Dendritic cell treated with granulocyte-macrophage colony-stimulating factor and Interleukin-4, amounts not matched to agents 40 ng/mL and 50 ng/mL, for 4 days (primary cell): ENCODE data around the gene GALNT5.

Source experiments
- H3K27ac Mint-ChIP-seq: one replicate; pipeline ENCODE4 v1.8.0; 2022; ENCODE audit warnings: mild to moderate bottlenecking, mixed read lengths
- H3K27me3 Mint-ChIP-seq: one replicate; pipeline ENCODE4 v1.8.0; 2022; ENCODE audit warnings: mild to moderate bottlenecking, mixed read lengths
- H3K36me3 Mint-ChIP-seq: one replicate; pipeline ENCODE4 v1.8.0; 2022; ENCODE audit warnings: low read depth, mixed read lengths
- H3K4me1 Mint-ChIP-seq: one replicate; pipeline ENCODE4 v1.8.0; 2022; ENCODE audit warnings: low read depth, mixed read lengths
- H3K4me3 Mint-ChIP-seq: one replicate; pipeline ENCODE4 v1.8.0; 2022; ENCODE audit warnings: mild to moderate bottlenecking, moderate library complexity, mixed read lengths
- H3K9me3 Mint-ChIP-seq: one replicate; pipeline ENCODE4 v1.8.0; 2022; ENCODE audit warnings: mixed read lengths
- intact Hi-C: fragments of 100-400 bp; cut with micrococcal nuclease; formaldehyde crosslinking; loops from one replicate; pipeline ENCODE4 v1.15.0; 2022

The GALNT5 gene

GRCh38 chr2:157315901-157316300, 58.4 kb downstream of the GALNT5 start:
- Mint-ChIP-seq H3K4me1 (no peaks in the 10 kb centered on the region), H3K36me3 (no peaks in the 10 kb centered on the region), H3K9me3 (no peaks in the 10 kb centered on the region), H3K27me3 (no peaks in the 10 kb centered on the region), H3K27ac (no peak overlapping the region), H3K4me3 (no peak overlapping the region)
- intact Hi-C loops: no loop called here

GRCh38 chr2:157318884-157319283, 61.4 kb downstream of the GALNT5 start:
- Mint-ChIP-seq H3K36me3 (no peaks in the 10 kb centered on the region), H3K27me3 (no peaks in the 10 kb centered on the region), H3K27ac (no peak overlapping the region), H3K9me3 (no peaks in the 10 kb centered on the region), H3K4me1 (peaks cover 6% of the 10 kb centered on the region), H3K4me3 (no peak overlapping the region)
- intact Hi-C loops: no loop called here

DNA sequence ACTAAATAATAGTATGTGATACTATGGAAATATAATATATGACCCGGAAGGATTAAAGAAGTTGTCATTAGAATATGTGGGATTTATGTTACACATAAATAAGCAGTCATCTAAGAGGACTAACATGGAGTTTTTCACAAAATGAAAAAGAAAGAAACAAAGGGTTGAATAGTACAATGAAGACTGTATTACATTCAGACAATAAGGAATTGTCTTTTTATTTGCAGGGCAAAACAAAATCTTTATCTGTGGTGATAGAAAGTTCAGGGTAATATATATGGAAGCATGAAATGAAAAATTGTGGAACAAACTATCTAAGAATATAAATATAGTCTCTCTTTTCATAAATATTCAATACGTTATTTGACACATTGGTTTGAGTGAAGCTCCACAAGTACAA, 62.3 kb downstream of the GALNT5 start:
- Mint-ChIP-seq H3K4me3 (no peak overlapping the region), H3K36me3 (no peaks in the 10 kb centered on the region), H3K27me3 (no peaks in the 10 kb centered on the region), H3K9me3 (no peaks in the 10 kb centered on the region), H3K27ac (no peak overlapping the region), H3K4me1 (peaks cover 6% of the 10 kb centered on the region)
- intact Hi-C loops: no loop called here

DNA sequence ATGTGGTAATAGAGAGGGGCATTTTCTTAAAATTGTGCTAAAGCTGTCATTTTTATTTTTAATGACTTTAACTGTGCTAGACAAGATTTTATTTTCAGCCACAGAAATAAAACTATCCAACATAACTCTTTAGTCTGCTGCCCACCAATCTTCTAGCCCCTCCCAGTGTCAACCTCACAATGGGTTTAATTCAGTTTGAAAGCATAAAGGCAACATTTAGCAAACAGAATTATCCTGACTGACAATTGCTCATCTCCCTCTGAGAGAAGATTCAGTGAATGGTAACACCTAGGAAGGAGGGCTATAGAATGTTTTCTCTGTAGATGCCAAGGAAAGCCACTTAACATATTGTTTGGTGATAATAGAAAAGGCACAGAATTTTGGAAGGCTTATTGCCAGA, 62.9 kb downstream of the GALNT5 start:
- Mint-ChIP-seq H3K4me3 (no peak overlapping the region), H3K27me3 (no peaks in the 10 kb centered on the region), H3K36me3 (no peaks in the 10 kb centered on the region), H3K4me1 (peaks cover 6% of the 10 kb centered on the region), H3K27ac (no peak overlapping the region), H3K9me3 (no peaks in the 10 kb centered on the region)
- intact Hi-C loops: no loop called here

DNA sequence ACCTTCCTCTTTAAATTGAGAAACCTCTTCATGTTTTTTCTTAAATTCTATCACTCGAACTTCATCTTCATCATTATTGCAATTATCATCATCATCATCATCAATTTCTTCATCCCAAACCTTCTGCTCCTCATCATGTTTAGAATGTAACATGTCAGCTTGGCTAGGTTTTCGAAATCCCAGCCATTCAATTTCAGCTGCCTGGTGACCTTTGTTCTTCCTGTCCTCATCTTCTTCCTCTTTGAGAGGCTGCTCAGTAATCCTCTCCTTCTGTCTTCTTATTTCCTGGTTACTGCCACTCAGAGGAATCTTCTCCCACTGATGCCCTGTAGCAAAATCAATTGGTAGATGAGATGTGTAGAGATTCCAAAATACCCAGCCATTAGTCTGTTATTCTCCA, 64.0 kb downstream of the GALNT5 start:
- Mint-ChIP-seq H3K27ac (no peak overlapping the region), H3K9me3 (no peaks in the 10 kb centered on the region), H3K4me3 (no peak overlapping the region), H3K36me3 (no peaks in the 10 kb centered on the region), H3K27me3 (no peaks in the 10 kb centered on the region), H3K4me1 (peaks cover 8% of the 10 kb centered on the region)
- intact Hi-C loops: no loop called here

- intact Hi-C loops: no loop called here
- Mint-ChIP-seq H3K27me3 (no peaks in the 10 kb centered on the region), H3K27ac (no peak overlapping the region), H3K4me1 (peaks cover 13% of the 10 kb centered on the region), H3K4me3 (no peak overlapping the region), H3K9me3 (no peaks in the 10 kb centered on the region), H3K36me3 (no peaks in the 10 kb centered on the region)
Measured at GRCh38 chr2:157322432-157322831, 64.9 kb downstream of the GALNT5 start.

- Mint-ChIP-seq H3K4me3 (no peak overlapping the region), H3K4me1 (peaks cover 18% of the 10 kb centered on the region), H3K9me3 (no peaks in the 10 kb centered on the region), H3K27me3 (no peaks in the 10 kb centered on the region), H3K36me3 (no peaks in the 10 kb centered on the region), H3K27ac (no peak overlapping the region)
- intact Hi-C loops: no loop called here
Measured at GRCh38 chr2:157324331-157324843, 66.9 kb downstream of the GALNT5 start.

GRCh38 chr2:157325786-157326185, 68.3 kb downstream of the GALNT5 start, which contains the start of gene ERMN:
Gene ERMN, minus strand, starts transcription at chr2:157325824. Its CDS starts 182 bp downstream, at chr2:157325642.
- no peak within 1 kb of the TSS for H3K4me3 Mint-ChIP-seq
- no peak within 1 kb of the TSS for H3K27ac Mint-ChIP-seq
- H3K36me3 Mint-ChIP-seq: no peaks in the 10 kb centered on the region
- H3K27me3 Mint-ChIP-seq: no peaks in the 10 kb centered on the region
- intact Hi-C loops: loop anchor here (2.0 to 5.0 kb wide), 3 partner anchors 102 to 271 kb away; no protein-coding TSS in a partner anchor
- H3K9me3 Mint-ChIP-seq: no peaks in the 10 kb centered on the region
- peaks cover 18% of the 10 kb centered on the region for H3K4me1 Mint-ChIP-seq

DNA sequence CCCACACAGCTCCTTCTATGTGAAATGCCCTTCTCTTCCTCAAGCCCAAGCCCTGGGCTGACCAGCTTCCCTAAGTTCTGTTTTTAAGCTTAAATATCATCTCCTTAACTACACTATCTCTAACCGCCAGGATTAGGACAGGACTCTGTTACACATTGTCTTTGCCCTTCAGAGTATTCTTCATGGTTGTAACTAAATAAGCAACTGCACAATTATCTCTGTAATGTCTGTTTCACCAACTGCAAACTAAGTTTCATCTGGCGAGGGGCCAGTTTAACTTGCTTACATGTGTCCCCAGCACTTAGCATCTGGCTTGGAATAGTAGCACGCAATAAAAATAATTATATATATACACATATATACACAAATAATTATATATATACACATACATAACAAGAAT, 69.2 kb downstream of the GALNT5 start:
- intact Hi-C loops: loop anchor here (2.0 to 5.0 kb wide), 3 partner anchors 101 to 270 kb away; no protein-coding TSS in a partner anchor
- Mint-ChIP-seq H3K27ac (no peak overlapping the region), H3K4me1 (peaks cover 12% of the 10 kb centered on the region), H3K9me3 (no peaks in the 10 kb centered on the region), H3K36me3 (no peaks in the 10 kb centered on the region), H3K27me3 (no peaks in the 10 kb centered on the region), H3K4me3 (no peak overlapping the region)

DNA sequence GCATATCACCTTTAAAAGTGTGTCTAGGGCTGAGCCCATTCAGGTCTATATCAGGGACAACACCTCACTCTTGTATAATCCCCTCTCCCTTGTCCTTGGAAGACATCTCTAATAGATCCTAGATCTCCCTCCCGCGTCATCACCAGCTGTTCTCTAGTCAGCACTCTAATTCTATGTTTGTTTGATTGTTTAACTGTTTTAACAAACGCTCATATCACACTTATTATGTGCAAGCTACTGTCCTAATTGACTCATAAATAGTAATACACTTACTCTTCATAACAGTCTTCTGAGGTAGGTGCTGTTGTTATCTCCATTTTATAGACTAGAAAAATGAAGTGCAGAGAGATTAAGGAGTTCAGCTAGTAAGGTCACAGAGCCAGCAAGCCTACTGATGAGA, 69.7 kb downstream of the GALNT5 start:
- intact Hi-C loops: loop anchor here (2.0 to 5.0 kb wide), 3 partner anchors 100 to 270 kb away; no protein-coding TSS in a partner anchor
- Mint-ChIP-seq H3K27ac (no peak overlapping the region), H3K27me3 (no peaks in the 10 kb centered on the region), H3K4me1 (peaks cover 12% of the 10 kb centered on the region), H3K4me3 (no peak overlapping the region), H3K36me3 (no peaks in the 10 kb centered on the region), H3K9me3 (no peaks in the 10 kb centered on the region)

DNA sequence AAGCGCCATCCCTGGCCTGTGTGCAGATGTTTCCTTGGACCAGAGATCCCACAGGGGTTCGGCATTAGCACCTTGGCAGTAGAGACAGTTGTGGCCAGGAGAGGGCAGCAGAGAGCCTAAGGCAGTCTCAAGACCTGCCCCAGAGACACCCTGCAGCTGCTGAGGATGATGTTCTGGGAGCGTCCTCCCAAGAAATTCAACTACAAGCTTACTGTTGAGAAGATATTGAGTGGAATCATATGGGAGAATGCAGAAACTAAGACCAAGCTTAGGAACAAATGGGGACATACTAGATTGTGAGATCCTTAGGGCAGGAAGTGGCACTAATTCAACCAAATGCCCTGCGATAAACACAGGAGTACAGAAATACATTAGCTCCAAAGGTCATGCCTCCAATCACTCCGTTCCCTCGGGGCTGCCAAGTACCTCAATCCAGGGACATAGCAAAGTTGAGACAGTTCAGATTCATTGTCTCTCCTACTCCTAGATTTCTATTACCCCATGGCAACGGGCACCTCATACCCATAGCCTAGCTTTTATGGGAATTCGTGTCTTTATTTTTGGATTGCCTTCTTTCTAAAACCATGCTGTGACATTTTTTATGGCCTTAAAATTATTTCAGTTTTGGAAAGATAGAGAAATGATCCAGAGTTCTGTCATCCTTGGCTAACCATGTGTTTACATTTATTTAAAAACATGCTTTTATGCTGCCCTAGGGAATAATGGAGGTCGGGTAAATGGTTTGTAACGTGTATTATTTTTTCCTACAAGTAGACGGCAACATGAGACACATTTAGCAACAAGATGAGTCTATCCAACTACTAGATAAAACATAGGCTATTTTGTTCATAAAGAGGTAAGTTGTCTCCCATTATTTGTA, 70.4 kb downstream of the GALNT5 start:
- no peaks in the 10 kb centered on the region for H3K36me3 Mint-ChIP-seq
- peaks cover 12% of the 10 kb centered on the region for H3K4me1 Mint-ChIP-seq
- intact Hi-C loops: loop anchor here (2.0 to 5.0 kb wide), 3 partner anchors 99 to 269 kb away; no protein-coding TSS in a partner anchor
- H3K4me3 Mint-ChIP-seq: no peak overlapping the region
- no peaks in the 10 kb centered on the region for H3K27me3 Mint-ChIP-seq
- H3K9me3 Mint-ChIP-seq: no peaks in the 10 kb centered on the region
- no peak overlapping the region for H3K27ac Mint-ChIP-seq

DNA sequence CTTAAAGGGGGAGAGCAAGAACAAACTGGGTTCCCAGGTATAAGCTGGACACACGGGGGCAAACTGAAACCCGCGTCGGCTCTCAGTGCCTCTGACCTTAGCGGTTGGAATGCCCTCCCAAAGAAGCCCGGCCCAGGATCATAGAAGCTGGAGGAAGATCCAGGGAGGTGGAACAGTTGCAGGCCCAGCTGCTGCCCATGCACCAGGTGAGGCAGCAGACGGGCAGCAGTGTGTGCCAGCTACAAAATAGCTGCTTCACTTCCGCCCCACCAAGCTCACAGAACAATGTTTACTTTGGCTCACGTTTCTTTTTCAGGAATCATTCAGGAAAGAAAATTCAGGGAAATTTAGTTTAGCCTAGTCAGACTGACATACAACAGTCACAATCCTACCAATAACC, 72.0 kb downstream of the GALNT5 start:
- Mint-ChIP-seq H3K9me3 (no peaks in the 10 kb centered on the region), H3K4me3 (no peak overlapping the region), H3K27me3 (no peaks in the 10 kb centered on the region), H3K36me3 (no peaks in the 10 kb centered on the region), H3K4me1 (peaks cover 12% of the 10 kb centered on the region), H3K27ac (no peak overlapping the region)
- intact Hi-C loops: loop anchor here (5.0 kb wide), 2 partner anchors 98 to 163 kb away; no protein-coding TSS in a partner anchor

DNA sequence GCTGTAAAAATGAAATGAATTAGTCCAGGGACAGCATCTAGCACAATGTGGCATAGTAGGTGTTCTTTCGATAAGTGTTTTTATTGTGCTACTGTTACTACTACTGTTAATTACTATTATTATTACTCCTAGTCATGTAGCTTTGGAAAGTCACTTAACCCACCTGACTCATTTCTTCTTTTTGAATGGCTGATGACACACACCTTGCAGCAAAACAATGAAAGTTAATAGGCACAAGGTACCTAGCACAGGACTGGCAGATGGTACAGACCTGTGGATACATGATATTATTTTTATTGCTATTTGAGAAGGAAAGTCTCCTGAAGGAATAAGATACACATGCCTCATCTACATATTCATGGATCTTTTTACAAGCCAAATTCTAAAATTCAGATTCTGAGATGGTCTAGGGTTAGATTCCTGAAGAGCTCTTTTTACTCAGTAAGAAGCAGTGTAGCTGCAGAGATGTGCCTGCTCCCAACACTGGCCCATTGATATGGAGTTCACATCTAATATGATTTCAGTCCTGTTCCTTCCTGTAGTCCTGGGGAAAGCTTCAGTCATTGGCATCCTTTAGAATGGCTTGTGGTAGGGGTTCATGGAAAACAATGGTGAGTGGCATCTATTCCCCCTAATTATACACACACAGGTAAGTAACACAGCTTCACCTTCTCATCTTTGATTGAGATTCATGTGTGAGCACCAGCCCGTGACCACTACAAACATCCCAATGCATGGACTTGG, 76.0 kb downstream of the GALNT5 start:
- intact Hi-C loops: no loop called here
- H3K9me3 Mint-ChIP-seq: no peaks in the 10 kb centered on the region
- no peaks in the 10 kb centered on the region for H3K36me3 Mint-ChIP-seq
- no peak overlapping the region for H3K27ac Mint-ChIP-seq
- H3K4me3 Mint-ChIP-seq: no peak overlapping the region
- H3K27me3 Mint-ChIP-seq: no peaks in the 10 kb centered on the region
- H3K4me1 Mint-ChIP-seq: no peaks in the 10 kb centered on the region

DNA sequence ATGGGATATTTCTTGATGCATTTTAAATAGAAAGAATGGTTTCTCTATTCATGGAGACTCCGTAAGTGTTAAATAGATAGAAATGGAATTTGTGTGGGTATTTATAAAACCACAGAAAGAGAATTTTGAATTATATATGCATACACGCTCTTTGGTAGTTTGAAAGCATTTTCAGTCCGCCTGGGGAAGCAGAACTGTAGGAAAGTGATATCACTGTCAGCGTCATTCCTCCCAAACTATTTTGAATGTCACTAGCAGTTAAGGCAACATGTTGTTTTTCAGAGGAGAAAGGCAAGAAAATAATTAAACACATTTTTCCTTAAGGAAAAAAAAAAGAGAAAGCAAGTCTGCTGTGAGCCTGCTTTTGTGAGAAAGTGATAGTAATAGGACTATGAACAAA, 76.8 kb downstream of the GALNT5 start:
- intact Hi-C loops: no loop called here
- Mint-ChIP-seq H3K27me3 (no peaks in the 10 kb centered on the region), H3K27ac (no peak overlapping the region), H3K4me3 (no peak overlapping the region), H3K9me3 (no peaks in the 10 kb centered on the region), H3K36me3 (no peaks in the 10 kb centered on the region), H3K4me1 (no peaks in the 10 kb centered on the region)
